Measurements from ENCODE around the gene CLIC5. TPM values are rescaled to one million over a fixed set of nuclear protein-coding genes. Genes with fewer than 3 reads are reported as not detected.

Gene CLIC5
- total and polyA plus RNA-seq, 2 of the 8 experiments (the other 6 are each of a cell fraction or from before 2014, with no cell fraction given), result 0.12 to 0.15 TPM

DNA sequence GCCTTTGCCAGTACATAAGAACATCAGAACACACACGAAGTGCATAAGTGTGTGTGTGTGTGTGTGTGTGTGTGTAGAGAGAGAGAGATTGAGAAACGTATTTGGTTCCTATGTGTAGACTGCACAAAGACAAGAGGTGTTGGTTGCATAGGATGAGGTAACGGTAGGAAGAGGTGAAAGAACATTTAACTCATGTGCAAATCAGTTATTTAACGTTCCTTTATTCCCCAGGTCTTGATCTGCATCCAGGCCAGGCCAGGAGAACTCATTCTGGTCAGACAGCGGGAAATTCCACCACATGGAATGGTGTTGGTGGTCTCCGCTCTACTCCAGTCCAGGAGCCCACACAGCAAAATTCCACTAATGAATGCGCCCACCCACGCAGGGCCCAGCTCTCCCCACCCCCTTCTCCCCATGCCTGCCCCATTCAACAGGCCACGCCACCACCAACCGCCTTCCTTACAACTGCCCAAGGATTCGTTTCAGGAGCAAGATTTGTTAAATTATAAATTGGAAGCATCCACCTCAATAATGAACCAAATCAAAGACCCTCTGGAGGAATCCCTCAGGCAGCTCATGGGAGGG lies 86.8 kb downstream of the CLIC5 start:
- WGBS, 2 experiments (ENCODE audit: extremely low coverage in 1 of 2, insufficient coverage in 1 of 2, insufficient read length in 1 of 2, insufficient replicate concordance in 2 of 2, low coverage in 1 of 2, low lambda C conversion rate in 2 of 2, missing lambda C conversion rate in 1 of 2), result 86% methylated on average over 11 of the region's 11 CpGs; no CpG with 5 or more reads in 1 of the 2 experiments
- H3K23me2 ChIP-seq (ENCODE audit: low read depth, low read length), result no peaks in the 10 kb centered on the region
- FAIRE-seq, result no peak
- TF ChIP-seq RXRA (IDR thresholded peaks at IDR 0.05; ENCODE audit: insufficient read depth, low read depth, low read length) (no peak), GABPA (IDR thresholded peaks at IDR 0.05; ENCODE audit: borderline replicate concordance, insufficient read depth, low read length) (no peak), TEAD4 (IDR thresholded peaks at IDR 0.05; ENCODE audit: low read depth, low read length) (no peak), SRF (IDR thresholded peaks at IDR 0.05; ENCODE audit: low read depth, low read length) (no peak), PHF8 (conservative IDR thresholded peaks at IDR 0.05; ENCODE audit: low read depth, low read length) (no peak), BACH1 (IDR thresholded peaks at IDR 0.05; ENCODE audit: low read length) (no peak), CEBPB (IDR thresholded peaks at IDR 0.05; ENCODE audit: low read depth, low read length) (no peak), RNF2 (IDR thresholded peaks at IDR 0.05; ENCODE audit: borderline replicate concordance, low read depth, low read length, missing control alignments, poor library complexity, severe bottlenecking) (no peak), RFX5 (IDR thresholded peaks at IDR 0.05; ENCODE audit: borderline replicate concordance, low read depth, low read length) (no peak), EGR1 (IDR thresholded peaks at IDR 0.05; ENCODE audit: borderline replicate concordance, low read depth, low read length) (no peak), RAD21 (IDR thresholded peaks at IDR 0.05 in 1 of 2, conservative IDR thresholded peaks at IDR 0.05 in 1 of 2; ENCODE audit: low read depth in 2 of 2, low read length in 2 of 2) (no peak)
- TF ChIP-seq, protein P1, sequence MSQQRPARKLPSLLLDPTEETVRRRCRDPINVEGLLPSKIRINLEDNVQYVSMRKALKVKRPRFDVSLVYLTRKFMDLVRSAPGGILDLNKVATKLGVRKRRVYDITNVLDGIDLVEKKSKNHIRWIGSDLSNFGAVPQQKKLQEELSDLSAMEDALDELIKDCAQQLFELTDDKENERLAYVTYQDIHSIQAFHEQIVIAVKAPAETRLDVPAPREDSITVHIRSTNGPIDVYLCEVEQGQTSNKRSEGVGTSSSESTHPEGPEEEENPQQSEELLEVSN (IDR thresholded peaks at IDR 0.05), result no peak

More for the DNA sequence above, 86.8 kb downstream of the CLIC5 start:
- ChIA-PET POLR2A (ENCODE audit: partially characterized antibody) (no interaction called here), CTCF (ENCODE audit: partially characterized antibody) (interaction anchor here (2.1 kb wide), 1 partner anchor 16 kb away, joined by 6 read pairs; no protein-coding TSS in a partner anchor)
- no peak overlapping the region for H2BK15ac ChIP-seq (ENCODE audit: low read length)
- no peak overlapping the region for H2BK20ac ChIP-seq (ENCODE audit: low read length)
- no peak overlapping the region for H4K8ac ChIP-seq (ENCODE audit: extremely low read depth, insufficient read depth, low read length)
- no peak overlapping the region for H3K4me3 ChIP-seq (ENCODE audit: extremely low read depth in 1 of 4, insufficient read depth in 2 of 4, low read depth in 3 of 4, low read length in 4 of 4)
- H3K4ac ChIP-seq (replicated peaks; ENCODE audit: insufficient read length, low read depth, low read length), result no peak overlapping the region
- no peak overlapping the region; a peak in 1 of 4 replicates for H3K4me2 ChIP-seq (ENCODE audit: insufficient read depth in 1 of 2, low read depth in 2 of 2, low read length in 2 of 2)
- H3K9ac ChIP-seq (replicated peaks in 1 of 4; ENCODE audit: extremely low read depth in 1 of 4, low read depth in 3 of 4, low read length in 3 of 4), result no peak overlapping the region
- no peak overlapping the region for H2BK120ac ChIP-seq (replicated peaks; ENCODE audit: low read depth, low read length)
- H3K9me3 ChIP-seq (ENCODE audit: insufficient read depth in 2 of 2, low read depth in 1 of 2, low read length in 1 of 2), result no peaks in the 10 kb centered on the region
- H3K4me1 ChIP-seq (replicated peaks in 1 of 4; ENCODE audit: control insufficient read depth in 3 of 4, insufficient read depth in 4 of 4, low read length in 3 of 4), result peaks cover 10 to 28% (median 18%) of the 10 kb centered on the region in 4 experiments
- no peaks in the 10 kb centered on the region for H3K79me2 ChIP-seq (ENCODE audit: control insufficient read depth in 1 of 2, insufficient read depth in 2 of 2, low read length in 2 of 2)
- H3K56ac ChIP-seq (replicated peaks; ENCODE audit: insufficient read length, low read depth, low read length), result no peak overlapping the region
- no peak for DNase-seq (ENCODE audit: low read depth in 1 of 2, low spot score in 2 of 2)
- H2AK5ac ChIP-seq (ENCODE audit: low read depth, low read length), result 0 out of 2 replicates have a peak overlapping the region, but pooled peaks have one; percentile 29
- H3K27ac ChIP-seq (ENCODE audit: low read depth, low read length), result no peak overlapping the region
- H3K23ac ChIP-seq (ENCODE audit: insufficient read length), result no peak overlapping the region
- H2BK12ac ChIP-seq (ENCODE audit: low read depth, low read length), result peak overlapping the region; percentile 64; the same call in 1 of the 2 replicates
- H3K18ac ChIP-seq (ENCODE audit: extremely low read depth, low read length), result no peak overlapping the region
- H3K79me1 ChIP-seq (ENCODE audit: low read depth, low read length), result no peaks in the 10 kb centered on the region
- H4K5ac ChIP-seq (ENCODE audit: insufficient read length, low read depth, low read length), result no peak overlapping the region
- H4K91ac ChIP-seq (replicated peaks; ENCODE audit: insufficient read length, low read length), result peak overlapping the region; percentile 52
- no peak overlapping the region for H2BK5ac ChIP-seq (ENCODE audit: low read depth, low read length)
- no peak overlapping the region for H3K14ac ChIP-seq (ENCODE audit: insufficient read length)
- no peak overlapping the region for H2AFZ ChIP-seq (ENCODE audit: low read length)
- H3K27me3 ChIP-seq (replicated peaks in 1 of 4; ENCODE audit: control insufficient read depth in 3 of 4, extremely low read depth in 1 of 4, insufficient read depth in 3 of 4, low read length in 3 of 4), result peaks cover 0 to 8% (median 3%) of the 10 kb centered on the region in 4 experiments; a peak in 3 of 7 replicates
- no peaks in the 10 kb centered on the region for H4K20me1 ChIP-seq (replicated peaks in 1 of 2; ENCODE audit: control insufficient read depth in 1 of 2, insufficient read depth in 2 of 2, low read length in 2 of 2)
- H3K36me3 ChIP-seq (ENCODE audit: control insufficient read depth in 2 of 4, insufficient read depth in 4 of 4, low read length in 3 of 4), result no peaks in the 10 kb centered on the region

Data from H1 (cell line).